ENCODE data around the gene ERMAP. TPM values are rescaled to one million over a fixed set of nuclear protein-coding genes. Genes with fewer than 3 reads are reported as not detected.

Gene ERMAP
- polyA plus RNA-seq, 1 experiment, result 18.2 TPM

DNA sequence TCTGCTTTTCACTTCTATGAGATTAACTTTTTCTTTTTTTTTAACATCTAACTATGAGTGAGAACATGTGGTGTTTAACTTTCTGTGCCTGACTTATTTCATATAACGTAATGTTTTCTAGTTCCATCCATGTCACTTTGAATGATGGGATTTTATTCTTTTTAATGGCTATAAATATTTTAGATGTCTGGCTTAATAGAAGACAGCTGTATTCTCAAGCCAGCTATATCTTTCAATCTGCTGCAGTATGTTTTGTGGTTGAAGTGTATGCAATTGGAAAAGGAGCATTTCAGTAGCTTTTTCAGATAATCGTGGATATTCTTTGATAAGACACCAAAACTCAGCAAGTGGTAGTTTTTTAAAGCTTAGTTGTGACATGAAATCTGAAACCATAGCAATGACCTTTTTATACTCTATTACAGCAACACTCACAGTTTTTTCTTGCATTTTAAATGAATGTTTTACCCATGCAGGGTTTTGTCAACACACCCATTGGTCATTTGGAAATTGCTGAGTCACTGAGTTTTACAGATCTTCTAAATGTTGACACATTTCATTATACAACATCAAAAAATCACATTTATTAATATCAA lies 6.0 kb downstream of the ERMAP start:
- H3K27ac ChIP-seq (ENCODE audit: low read depth, low read length), result no peak overlapping the region
- DNase-seq (ENCODE audit: low read depth, low spot score), result no peak
- CTCF ChIA-PET, result interaction anchor here (0.9 to 3.3 kb wide), 2 partner anchors 23 to 45 kb away, joined by 3 to 18 read pairs; partner anchors contain the start of gene ZNF691
- no peak for TF ChIP-seq CTCF (IDR thresholded peaks at IDR 0.05; ENCODE audit: low read depth, low read length)
- H3K4me3 ChIP-seq (ENCODE audit: low read depth, low read length), result no peak overlapping the region
- H3K9me3 ChIP-seq (ENCODE audit: control insufficient read depth, insufficient read depth, low read length), result no peaks in the 10 kb centered on the region
- POLR2A ChIA-PET, result no interaction called here
- H3K27me3 ChIP-seq (ENCODE audit: control insufficient read depth, insufficient read depth, low read length), result no peaks in the 10 kb centered on the region

- Histone ChIP-seq H3K9me3 (ENCODE audit: control insufficient read depth, insufficient read depth, low read length) (no peaks in the 10 kb centered on the region), H3K27me3 (ENCODE audit: control insufficient read depth, insufficient read depth, low read length) (no peaks in the 10 kb centered on the region), H3K27ac (ENCODE audit: low read depth, low read length) (no peak overlapping the region), H3K4me3 (ENCODE audit: low read depth, low read length) (no peak overlapping the region)
- POLR2A ChIA-PET, result interaction anchor here (1.5 kb wide), 1 partner anchor 22 kb away, joined by 4 read pairs; the partner anchor contains the start of gene ZNF691
- no peak for TF ChIP-seq CTCF (IDR thresholded peaks at IDR 0.05; ENCODE audit: low read depth, low read length)
- CTCF ChIA-PET, result interaction anchor here (1.3 to 2.3 kb wide), 2 partner anchors 22 to 59 kb away, joined by 3 to 8 read pairs; partner anchors contain the start of gene ZNF691
- DNase-seq (ENCODE audit: low read depth, low spot score), result no peak
These were observed 7.6 kb downstream of the ERMAP start for GRCh38 chr1:42824481-42825035.

- ChIA-PET POLR2A (interaction anchor here (1.5 kb wide), 1 partner anchor 21 kb away, joined by 4 read pairs; the partner anchor contains the start of gene ZNF691), CTCF (interaction anchor here (1.3 to 2.3 kb wide), 2 partner anchors 21 to 59 kb away, joined by 3 to 8 read pairs; partner anchors contain the start of gene ZNF691)
- Histone ChIP-seq H3K27me3 (ENCODE audit: control insufficient read depth, insufficient read depth, low read length) (no peaks in the 10 kb centered on the region), H3K27ac (ENCODE audit: low read depth, low read length) (no peak overlapping the region), H3K9me3 (ENCODE audit: control insufficient read depth, insufficient read depth, low read length) (no peaks in the 10 kb centered on the region), H3K4me3 (ENCODE audit: low read depth, low read length) (no peak overlapping the region)
- no peak for TF ChIP-seq CTCF (IDR thresholded peaks at IDR 0.05; ENCODE audit: low read depth, low read length)
- DNase-seq (ENCODE audit: low read depth, low spot score), result no peak
These were observed 8.3 kb downstream of the ERMAP start for GRCh38 chr1:42825036-42825851.

DNA sequence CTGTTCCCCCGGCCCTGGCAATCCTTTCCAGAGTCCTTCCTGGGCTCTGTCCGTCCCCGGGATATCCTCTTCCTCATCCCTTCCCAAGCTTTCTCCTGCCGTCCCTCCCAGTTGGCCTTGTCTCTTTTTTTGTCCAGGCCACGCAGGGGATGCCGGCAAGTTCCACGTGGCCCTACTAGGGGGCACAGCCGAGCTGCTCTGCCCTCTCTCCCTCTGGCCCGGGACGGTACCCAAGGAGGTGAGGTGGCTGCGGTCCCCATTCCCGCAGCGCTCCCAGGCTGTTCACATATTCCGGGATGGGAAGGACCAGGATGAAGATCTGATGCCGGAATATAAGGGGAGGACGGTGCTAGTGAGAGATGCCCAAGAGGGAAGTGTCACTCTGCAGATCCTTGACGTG lies 13.7 kb downstream of the ERMAP start:
- no peaks in the 10 kb centered on the region for H3K27me3 ChIP-seq (ENCODE audit: control insufficient read depth, insufficient read depth, low read length)
- no peak overlapping the region for H3K4me3 ChIP-seq (ENCODE audit: low read depth, low read length)
- no peak for DNase-seq (ENCODE audit: low read depth, low spot score)
- no peaks in the 10 kb centered on the region for H3K9me3 ChIP-seq (ENCODE audit: control insufficient read depth, insufficient read depth, low read length)
- POLR2A ChIA-PET, result no interaction called here
- CTCF ChIA-PET, result no interaction called here
- no peak for TF ChIP-seq CTCF (IDR thresholded peaks at IDR 0.05; ENCODE audit: low read depth, low read length)
- H3K27ac ChIP-seq (ENCODE audit: low read depth, low read length), result no peak overlapping the region

DNA sequence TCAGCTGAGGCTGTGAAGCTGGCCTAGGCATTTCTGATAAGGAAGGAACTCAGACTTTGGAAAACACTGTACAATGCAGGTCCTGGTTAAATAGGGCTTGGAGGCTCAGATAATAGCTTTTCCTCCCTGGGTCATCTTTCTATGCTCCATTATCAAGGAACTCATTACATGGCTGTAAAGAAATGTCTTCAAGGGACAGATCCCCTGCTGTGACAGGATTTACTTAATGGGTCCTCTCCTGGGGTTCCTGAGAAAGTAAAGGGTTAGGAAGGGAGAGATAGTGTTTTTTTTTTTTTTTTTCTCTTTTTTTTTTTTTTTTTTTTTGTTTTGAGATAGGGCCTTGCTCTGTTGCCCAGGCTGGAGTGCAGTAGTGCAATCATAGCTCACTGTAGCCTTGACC lies 14.4 kb downstream of the ERMAP start:
- H3K27ac ChIP-seq (ENCODE audit: low read depth, low read length), result no peak overlapping the region
- no peak for TF ChIP-seq CTCF (IDR thresholded peaks at IDR 0.05; ENCODE audit: low read depth, low read length)
- DNase-seq (ENCODE audit: low read depth, low spot score), result no peak
- no peaks in the 10 kb centered on the region for H3K9me3 ChIP-seq (ENCODE audit: control insufficient read depth, insufficient read depth, low read length)
- POLR2A ChIA-PET, result no interaction called here
- no peak overlapping the region for H3K4me3 ChIP-seq (ENCODE audit: low read depth, low read length)
- CTCF ChIA-PET, result no interaction called here
- H3K27me3 ChIP-seq (ENCODE audit: control insufficient read depth, insufficient read depth, low read length), result no peaks in the 10 kb centered on the region
